ENCODE results near the gene ISL1.

- no peak for TF ChIP-seq CTCF (conservative IDR thresholded peaks at IDR 0.05; ENCODE audit: low read depth, low read length)
- no peak for TF ChIP-seq EZH2 (IDR thresholded peaks at IDR 0.05; ENCODE audit: borderline replicate concordance, low read depth, low read length, poor library complexity, severe bottlenecking)
These were observed 9.5 kb downstream of the ISL1 start for GRCh38 chr5:51392689-51393199.
